ENCODE data around the gene TMCC1.
"Not testable (repeated sequence)": the region's sequence is repeated elsewhere in the genome, so short reads cannot be mapped to it uniquely, and the experiment has no call there.

Gene TMCC1

GRCh38 chr3:129773691-129774663 is 119.5 kb downstream of the TMCC1 start:
- DNase-seq (ENCODE audit: low read depth in 2 of 2), result no peak

DNA sequence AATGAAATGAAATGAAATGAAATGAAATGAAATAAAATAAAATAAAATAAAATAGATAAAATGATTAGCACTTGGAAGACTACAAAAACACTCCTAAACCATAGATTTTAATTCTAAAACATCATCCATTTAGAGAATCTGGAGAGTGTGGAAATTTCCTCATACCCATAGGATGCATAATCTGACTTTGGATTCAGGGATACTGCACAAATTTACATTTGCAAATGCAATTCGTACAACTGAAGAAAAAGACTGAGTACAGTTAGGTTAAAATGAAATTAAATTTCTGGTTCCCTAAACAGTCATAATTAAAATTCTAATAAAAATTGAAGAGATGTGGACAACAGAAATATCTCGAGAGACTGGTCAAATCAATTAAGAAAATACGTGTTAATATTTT is 122.9 kb downstream of the TMCC1 start:
- no peak for DNase-seq (ENCODE audit: low read depth in 2 of 2)

GRCh38 chr3:129769616-129770015 is 123.9 kb downstream of the TMCC1 start:
- no peak for DNase-seq (ENCODE audit: low read depth in 2 of 2)

- no peak for DNase-seq (ENCODE audit: low read depth in 2 of 2)
Observed at GRCh38 chr3:129768728-129769127, 124.8 kb downstream of the TMCC1 start.

DNA sequence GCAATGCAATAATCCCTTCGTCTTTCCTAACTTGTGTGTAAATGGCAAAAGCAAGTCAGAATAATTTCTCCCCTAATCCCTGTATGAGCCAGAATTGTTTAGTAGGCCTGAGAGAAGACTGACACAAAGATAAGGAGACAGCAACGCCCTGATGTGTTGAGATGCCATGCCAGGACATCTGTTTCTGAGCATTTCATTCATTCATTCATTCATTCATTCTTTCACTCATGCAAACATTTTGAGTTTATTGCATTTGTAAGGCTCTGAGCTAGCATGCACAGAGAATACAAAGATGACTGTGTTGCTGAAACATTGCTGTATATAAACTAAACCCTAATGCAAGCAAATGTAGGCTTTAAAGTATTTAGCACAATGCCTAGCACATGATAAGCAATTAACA is 127.4 kb downstream of the TMCC1 start:
- DNase-seq (ENCODE audit: low read depth in 2 of 2), result no peak

GRCh38 chr3:129764090-129764489 is 129.4 kb downstream of the TMCC1 start:
- no peak for DNase-seq (ENCODE audit: low read depth in 2 of 2)

GRCh38 chr3:129758785-129759320 is 134.7 kb downstream of the TMCC1 start:
- no peak for DNase-seq (ENCODE audit: low read depth in 2 of 2)

- DNase-seq (ENCODE audit: low read depth in 2 of 2), result no peak
Observed at GRCh38 chr3:129758306-129758705, 135.2 kb downstream of the TMCC1 start.

GRCh38 chr3:129756871-129757270 is 136.6 kb downstream of the TMCC1 start:
- DNase-seq (ENCODE audit: low read depth in 2 of 2), result no peak

DNA sequence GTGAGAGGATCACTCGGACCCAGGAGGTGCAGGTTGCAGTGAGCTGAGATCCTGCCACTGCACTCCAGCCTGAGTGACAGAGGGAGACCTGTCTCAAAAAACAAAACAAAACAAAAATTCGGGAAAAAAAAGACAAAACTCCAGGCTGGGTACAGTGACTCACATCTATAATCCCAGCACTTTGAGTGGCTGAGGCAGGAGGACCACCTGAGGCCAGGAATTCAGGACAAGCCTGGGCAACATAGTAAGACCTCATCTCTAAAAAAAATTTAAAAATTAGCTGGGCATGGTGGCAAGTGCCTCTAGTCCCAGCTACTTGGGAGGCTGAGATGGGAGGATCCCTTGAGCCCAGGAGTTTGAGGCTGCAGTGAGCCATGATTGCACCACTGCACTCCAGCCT is 142.4 kb downstream of the TMCC1 start:
- not testable (repeated sequence) for DNase-seq (ENCODE audit: low read depth in 2 of 2)

DNA sequence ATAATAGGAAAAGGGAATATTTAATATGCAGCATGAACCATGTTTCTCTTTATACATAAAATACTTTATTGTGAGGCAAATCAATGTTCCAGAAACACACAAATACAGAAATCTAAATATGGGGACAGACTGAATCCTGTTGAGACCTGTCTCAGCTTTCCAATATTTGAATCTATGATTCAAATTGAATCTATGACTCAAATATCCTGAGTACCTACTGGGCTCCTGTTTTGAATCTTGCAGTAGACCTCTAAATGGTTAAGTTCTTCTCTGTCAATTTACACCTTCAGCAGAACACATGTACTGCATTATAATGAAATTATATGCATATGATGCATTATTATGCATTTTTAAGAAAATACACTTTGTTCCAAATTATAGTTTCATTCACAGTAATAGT is 143.8 kb downstream of the TMCC1 start:
- DNase-seq (ENCODE audit: low read depth in 2 of 2), result no peak

DNA sequence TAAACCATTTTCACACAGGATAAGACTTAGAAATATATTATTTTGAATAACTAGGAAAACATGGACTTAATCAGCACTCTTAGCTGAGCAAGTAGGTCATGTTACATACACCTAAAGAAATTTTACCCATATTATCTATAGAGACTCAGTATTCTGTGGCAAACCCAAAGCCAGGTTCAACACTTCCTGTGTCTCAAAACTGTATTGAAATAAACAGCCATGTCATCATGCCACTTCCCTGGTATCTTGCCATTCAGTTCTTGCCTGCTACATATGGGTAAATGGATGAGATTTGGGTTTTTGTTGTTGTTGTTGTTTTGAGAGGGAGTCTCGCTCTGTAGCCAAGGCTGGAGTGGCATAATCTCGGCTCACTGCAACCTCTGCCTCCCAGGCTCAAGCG is 145.5 kb downstream of the TMCC1 start:
- no peak for DNase-seq (ENCODE audit: low read depth in 2 of 2)

- no peak for DNase-seq (ENCODE audit: low read depth in 2 of 2)
Observed at GRCh38 chr3:129747136-129747535, 146.4 kb downstream of the TMCC1 start.

- DNase-seq (ENCODE audit: low read depth in 2 of 2), result no peak
Observed at GRCh38 chr3:129746629-129747028, 146.9 kb downstream of the TMCC1 start.

GRCh38 chr3:129745253-129745652 is 148.3 kb downstream of the TMCC1 start:
- DNase-seq (ENCODE audit: low read depth in 2 of 2), result no peak

- DNase-seq (ENCODE audit: low read depth in 2 of 2), result no peak
Observed at GRCh38 chr3:129741794-129742193, 151.7 kb downstream of the TMCC1 start.

DNA sequence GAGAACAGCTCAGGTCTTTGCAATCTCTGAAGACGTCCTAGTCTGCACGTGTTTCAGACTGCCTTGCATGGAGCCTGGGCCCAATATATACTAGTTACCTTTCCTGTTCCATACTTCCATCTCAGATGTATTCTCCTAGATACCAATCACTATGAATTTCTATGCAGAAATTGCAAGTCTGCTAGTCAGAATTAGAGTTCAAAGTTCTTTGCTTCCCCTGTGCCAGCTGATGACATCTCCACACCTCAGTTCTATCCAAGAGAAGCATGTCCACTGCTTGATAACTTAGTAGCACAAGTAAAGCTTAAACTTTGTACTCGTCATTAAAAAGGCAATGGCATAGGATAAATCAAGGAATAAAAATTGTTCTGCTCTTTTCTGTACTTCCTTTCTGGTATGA is 153.4 kb downstream of the TMCC1 start:
- DNase-seq (ENCODE audit: low read depth in 2 of 2), result no peak

- no peak for DNase-seq (ENCODE audit: low read depth in 2 of 2)
Observed at GRCh38 chr3:129739634-129740033, 153.9 kb downstream of the TMCC1 start.

DNA sequence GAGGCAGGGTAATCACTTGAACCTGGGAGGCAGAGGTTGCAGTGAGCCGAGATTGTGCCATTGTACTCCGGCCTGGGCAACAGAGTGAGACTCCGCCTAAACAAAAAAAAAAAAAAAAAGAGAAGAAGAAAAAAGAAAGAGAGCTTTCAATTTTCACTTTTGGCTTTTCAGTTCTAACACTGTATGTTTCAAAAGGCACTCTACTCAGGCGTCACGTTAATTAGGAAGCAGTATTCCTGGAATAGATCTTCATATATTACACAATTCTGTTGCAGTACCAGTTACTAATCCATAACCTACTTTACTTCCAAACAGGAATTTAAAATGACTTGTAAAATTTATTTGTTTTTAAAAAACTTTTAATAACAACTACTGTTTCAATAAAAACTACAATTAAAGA is 155.3 kb downstream of the TMCC1 start:
- DNase-seq (ENCODE audit: low read depth in 2 of 2), result no peak

DNA sequence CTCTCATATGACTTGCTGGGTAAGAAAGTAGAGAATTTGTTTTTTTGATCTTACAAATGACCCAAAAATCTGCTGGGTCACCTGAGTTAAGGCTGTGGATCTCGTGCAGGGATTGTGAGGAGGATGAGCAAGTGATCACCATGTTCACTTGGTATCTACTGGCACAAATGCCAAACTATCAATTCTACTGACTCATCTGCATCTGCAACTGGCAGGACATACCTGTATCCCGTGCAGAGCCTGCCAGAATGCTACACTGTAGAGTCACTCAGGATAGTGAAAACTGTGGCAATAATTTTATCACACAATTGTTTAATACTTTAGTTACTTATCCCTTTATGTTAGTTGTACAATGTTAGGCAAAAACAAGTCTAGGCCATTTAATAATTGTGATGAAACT is 157.4 kb downstream of the TMCC1 start:
- no peak for DNase-seq (ENCODE audit: low read depth in 2 of 2)

DNA sequence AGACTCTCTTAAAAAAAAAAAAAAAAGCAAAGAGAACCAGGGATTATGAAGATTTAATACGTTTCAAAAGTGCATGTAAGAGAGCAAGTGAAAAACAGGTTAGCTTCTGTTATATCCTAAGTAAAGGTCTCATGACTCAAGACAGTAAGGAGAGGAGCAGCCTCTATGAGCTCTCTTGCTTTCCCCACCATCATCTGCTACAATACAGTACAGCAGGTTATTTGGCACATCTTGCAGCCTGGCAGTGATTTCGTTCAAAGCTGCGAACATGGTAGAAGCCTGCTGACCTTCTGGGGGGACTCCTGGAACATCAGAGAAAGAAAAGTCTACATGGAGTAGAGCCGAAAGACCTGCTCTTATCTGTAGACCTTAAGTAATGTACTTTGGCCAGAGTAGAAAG is 157.9 kb downstream of the TMCC1 start:
- DNase-seq (ENCODE audit: low read depth in 2 of 2), result no peak

- DNase-seq (ENCODE audit: low read depth in 2 of 2), result no peak
Observed at GRCh38 chr3:129734449-129734848, 159.1 kb downstream of the TMCC1 start.

- DNase-seq (ENCODE audit: low read depth in 2 of 2), result no peak
Observed at GRCh38 chr3:129732200-129732876, 161.2 kb downstream of the TMCC1 start.

All from stimulated activated CD4-positive, alpha-beta T cell treated with anti-CD3 and anti-CD28 coated beads, Interleukin-15, amount 100 ng/mL, for 48 hours (primary cell).